HEK293 (cell line): ENCODE results near the gene ARHGAP24.

Experiments used
- CTCF ChIA-PET: fragments of 350-600 bp; formaldehyde crosslinking; extraction: SDS; loops from one replicate; lab custom pipeline; 2021; ENCODE audit warnings: antibody characterized with exemption; lab: Yijun Ruan, JAX
- POLR2A ChIA-PET: fragments of 300-600 bp; formaldehyde crosslinking; extraction: SDS; loops from one replicate; lab custom pipeline; 2020; ENCODE audit warnings: antibody characterized with exemption, inconsistent platforms; lab: Yijun Ruan, JAX
- H3K27ac ChIP-seq: fragments of 200-500 bp; sonication (Bioruptor generic); 2 replicates; pipeline ENCODE4 v1.5.1; 2014; ENCODE audit warnings: low read depth, low read length, control low read depth, inconsistent platforms; ENCODE audit errors: extremely low read depth
- H3K36me3 ChIP-seq, 2 experiments: fragments of 200-500 bp in 1 of 2; sonication (Bioruptor generic) in 1 of 2; 1 replicate in 1 of 2; 2 replicates in 1 of 2; pipeline ENCODE4 v1.5.1; 2014 to 2017; ENCODE audit warnings: inconsistent platforms in 2 of 2, low read length in 2 of 2; ENCODE audit not compliant: control insufficient read depth in 2 of 2, insufficient read depth in 1 of 2
- H3K4me1 ChIP-seq: fragments of 200-500 bp; sonication (Bioruptor generic); 2 replicates; pipeline ENCODE4 v1.5.1; 2014; ENCODE audit warnings: mild to moderate bottlenecking, low read length, inconsistent platforms; ENCODE audit not compliant: control insufficient read depth, insufficient read depth
- H3K4me3 ChIP-seq: 2 replicates; pipeline ENCODE4 v1.5.1; 2011; ENCODE audit warnings: low read depth, mild to moderate bottlenecking, control low read depth, low read length, moderate library complexity
- H3K9me3 ChIP-seq: fragments of 200-500 bp; sonication (Bioruptor generic); 2 replicates; pipeline ENCODE4 v1.5.1; 2014; ENCODE audit warnings: low read depth, low read length, inconsistent platforms; ENCODE audit not compliant: control insufficient read depth, insufficient read depth
- FEZF1 ChIP-seq: fragments of 450-650 bp; formaldehyde crosslinking; IDR thresholded peaks from 2 replicates; pipeline ENCODE4 v1.5.1; 2016; ENCODE audit warnings: missing biosample characterization, missing genetic modification characterization
- KLF8 ChIP-seq: fragments of 450-650 bp; formaldehyde crosslinking; IDR thresholded peaks from 2 replicates; pipeline ENCODE4 v1.5.1; 2016; ENCODE audit warnings: missing biosample characterization, missing genetic modification characterization
- ZBTB8A ChIP-seq: fragments of 450-650 bp; formaldehyde crosslinking; IDR thresholded peaks from 2 replicates; pipeline ENCODE4 v1.5.1; 2016; ENCODE audit warnings: missing biosample characterization, missing genetic modification characterization
- ZEB2 ChIP-seq: fragments of 450-650 bp; formaldehyde crosslinking; IDR thresholded peaks from 2 replicates; pipeline ENCODE4 v1.5.1; 2016; ENCODE audit warnings: missing biosample characterization, missing genetic modification characterization
- ZNF133 ChIP-seq: fragments of 450-650 bp; formaldehyde crosslinking; IDR thresholded peaks from 2 replicates; pipeline ENCODE4 v1.5.1; 2016; ENCODE audit warnings: missing biosample characterization, missing genetic modification characterization
- ZNF155 ChIP-seq: fragments of 450-650 bp; formaldehyde crosslinking; IDR thresholded peaks from 2 replicates; pipeline ENCODE4 v1.5.1; 2016; ENCODE audit warnings: missing biosample characterization, missing genetic modification characterization
- ZNF169 ChIP-seq: fragments of 450-650 bp; formaldehyde crosslinking; IDR thresholded peaks from 2 replicates; pipeline ENCODE4 v1.5.1; 2016; ENCODE audit warnings: missing biosample characterization, missing genetic modification characterization
- ZNF202 ChIP-seq: fragments of 450-650 bp; formaldehyde crosslinking; IDR thresholded peaks from 2 replicates; pipeline ENCODE4 v1.5.1; 2016; ENCODE audit warnings: missing biosample characterization, missing genetic modification characterization, borderline replicate concordance
- ZNF221 ChIP-seq: fragments of 450-650 bp; formaldehyde crosslinking; IDR thresholded peaks from 2 replicates; pipeline ENCODE4 v1.5.1; 2017; ENCODE audit warnings: missing biosample characterization, missing genetic modification characterization, borderline replicate concordance
- ZNF248 ChIP-seq: fragments of 450-650 bp; formaldehyde crosslinking; IDR thresholded peaks from 2 replicates; pipeline ENCODE4 v1.5.1; 2017; ENCODE audit warnings: missing biosample characterization, missing genetic modification characterization
- ZNF394 ChIP-seq: fragments of 450-650 bp; formaldehyde crosslinking; IDR thresholded peaks from 2 replicates; pipeline ENCODE4 v1.5.1; 2016; ENCODE audit warnings: missing biosample characterization, missing genetic modification characterization, mild to moderate bottlenecking, moderate library complexity, borderline replicate concordance
- ZNF529 ChIP-seq: fragments of 450-650 bp; formaldehyde crosslinking; IDR thresholded peaks from 2 replicates; pipeline ENCODE4 v1.5.1; 2017; ENCODE audit warnings: missing genetic modification characterization, missing biosample characterization; ENCODE audit not compliant: insufficient replicate concordance
- ZNF544 ChIP-seq: fragments of 450-650 bp; formaldehyde crosslinking; IDR thresholded peaks from 2 replicates; pipeline ENCODE4 v1.5.0; 2017; ENCODE audit warnings: missing biosample characterization, missing genetic modification characterization
- ZNF596 ChIP-seq: fragments of 450-650 bp; IDR thresholded peaks from 2 replicates; pipeline ENCODE4 v1.5.0; 2018; ENCODE audit warnings: missing biosample characterization, mild to moderate bottlenecking, missing genetic modification characterization, moderate library complexity
- ZNF600 ChIP-seq: fragments of 450-650 bp; formaldehyde crosslinking; IDR thresholded peaks from 2 replicates; pipeline ENCODE4 v1.5.1; 2016; ENCODE audit warnings: missing biosample characterization, missing genetic modification characterization
- ZNF610 ChIP-seq: fragments of 450-650 bp; formaldehyde crosslinking; IDR thresholded peaks from 2 replicates; pipeline ENCODE4 v1.5.1; 2016; ENCODE audit warnings: missing biosample characterization, missing genetic modification characterization, borderline replicate concordance
- TF ChIP-seq, protein P1 (sequence below): fragments of 450-650 bp; formaldehyde crosslinking; IDR thresholded peaks from 2 replicates; pipeline ENCODE4 v1.5.1; 2016; ENCODE audit warnings: missing biosample characterization, missing genetic modification characterization
- TF ChIP-seq, protein P2 (sequence below): fragments of 450-650 bp; formaldehyde crosslinking; IDR thresholded peaks from 2 replicates; pipeline ENCODE4; 2016; ENCODE audit warnings: missing biosample characterization, missing genetic modification characterization
- TF ChIP-seq, protein P3 (sequence below): fragments of 450-650 bp; formaldehyde crosslinking; IDR thresholded peaks from 2 replicates; pipeline ENCODE4 v1.5.1; 2016; ENCODE audit warnings: missing biosample characterization, missing genetic modification characterization
- TF ChIP-seq, protein P4 (sequence below): fragments of 450-650 bp; IDR thresholded peaks from 2 replicates; pipeline ENCODE4 v1.5.1; 2018; ENCODE audit warnings: missing biosample characterization, missing genetic modification characterization
- TF ChIP-seq, protein P5 (sequence below): fragments of 450-650 bp; formaldehyde crosslinking; IDR thresholded peaks from 2 replicates; pipeline ENCODE4 v1.5.1; 2017; ENCODE audit warnings: missing biosample characterization, missing genetic modification characterization

Gene ARHGAP24

DNA sequence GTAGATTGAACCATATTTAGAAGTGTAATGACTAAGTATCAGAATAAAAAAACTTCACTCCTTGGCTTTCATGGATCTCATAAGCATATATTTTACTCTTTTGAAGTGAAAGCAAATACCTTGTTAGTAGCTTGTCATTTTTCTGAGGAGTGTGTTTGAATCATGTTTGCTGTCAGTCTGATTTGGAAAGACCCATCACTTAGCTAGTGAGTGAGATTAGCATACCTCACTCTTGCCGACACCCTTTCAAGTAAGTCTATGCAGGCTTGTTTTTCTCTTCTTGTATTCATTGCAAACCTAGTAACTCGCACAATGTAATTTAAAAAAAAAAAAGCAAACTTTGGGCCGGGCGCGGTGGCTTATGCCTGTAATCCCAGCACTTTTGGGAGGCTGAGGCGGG is 360.0 kb downstream of the ARHGAP24 start:
- H3K4me1 ChIP-seq: no peaks in the 10 kb centered on the region
- TF ChIP-seq ZNF169 (tag by site-specific recombination) (no peak), ZNF133 (tag by site-specific recombination) (no peak), ZBTB8A (tag by site-specific recombination) (no peak), ZNF394 (tag by site-specific recombination) (no peak), ZNF221 (no peak)
- TF ChIP-seq, protein P1, sequence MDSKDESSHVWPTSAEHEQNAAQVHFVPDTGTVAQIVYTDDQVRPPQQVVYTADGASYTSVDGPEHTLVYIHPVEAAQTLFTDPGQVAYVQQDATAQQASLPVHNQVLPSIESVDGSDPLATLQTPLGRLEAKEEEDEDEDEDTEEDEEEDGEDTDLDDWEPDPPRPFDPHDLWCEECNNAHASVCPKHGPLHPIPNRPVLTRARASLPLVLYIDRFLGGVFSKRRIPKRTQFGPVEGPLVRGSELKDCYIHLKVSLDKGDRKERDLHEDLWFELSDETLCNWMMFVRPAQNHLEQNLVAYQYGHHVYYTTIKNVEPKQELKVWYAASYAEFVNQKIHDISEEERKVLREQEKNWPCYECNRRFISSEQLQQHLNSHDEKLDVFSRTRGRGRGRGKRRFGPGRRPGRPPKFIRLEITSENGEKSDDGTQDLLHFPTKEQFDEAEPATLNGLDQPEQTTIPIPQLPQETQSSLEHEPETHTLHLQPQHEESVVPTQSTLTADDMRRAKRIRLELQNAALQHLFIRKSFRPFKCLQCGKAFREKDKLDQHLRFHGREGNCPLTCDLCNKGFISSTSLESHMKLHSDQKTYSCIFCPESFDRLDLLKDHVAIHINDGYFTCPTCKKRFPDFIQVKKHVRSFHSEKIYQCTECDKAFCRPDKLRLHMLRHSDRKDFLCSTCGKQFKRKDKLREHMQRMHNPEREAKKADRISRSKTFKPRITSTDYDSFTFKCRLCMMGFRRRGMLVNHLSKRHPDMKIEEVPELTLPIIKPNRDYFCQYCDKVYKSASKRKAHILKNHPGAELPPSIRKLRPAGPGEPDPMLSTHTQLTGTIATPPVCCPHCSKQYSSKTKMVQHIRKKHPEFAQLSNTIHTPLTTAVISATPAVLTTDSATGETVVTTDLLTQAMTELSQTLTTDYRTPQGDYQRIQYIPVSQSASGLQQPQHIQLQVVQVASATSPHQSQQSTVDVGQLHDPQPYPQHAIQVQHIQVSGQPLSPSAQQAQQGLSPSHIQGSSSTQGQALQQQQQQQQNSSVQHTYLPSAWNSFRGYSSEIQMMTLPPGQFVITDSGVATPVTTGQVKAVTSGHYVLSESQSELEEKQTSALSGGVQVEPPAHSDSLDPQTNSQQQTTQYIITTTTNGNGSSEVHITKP: no peak
- TF ChIP-seq, protein P2, sequence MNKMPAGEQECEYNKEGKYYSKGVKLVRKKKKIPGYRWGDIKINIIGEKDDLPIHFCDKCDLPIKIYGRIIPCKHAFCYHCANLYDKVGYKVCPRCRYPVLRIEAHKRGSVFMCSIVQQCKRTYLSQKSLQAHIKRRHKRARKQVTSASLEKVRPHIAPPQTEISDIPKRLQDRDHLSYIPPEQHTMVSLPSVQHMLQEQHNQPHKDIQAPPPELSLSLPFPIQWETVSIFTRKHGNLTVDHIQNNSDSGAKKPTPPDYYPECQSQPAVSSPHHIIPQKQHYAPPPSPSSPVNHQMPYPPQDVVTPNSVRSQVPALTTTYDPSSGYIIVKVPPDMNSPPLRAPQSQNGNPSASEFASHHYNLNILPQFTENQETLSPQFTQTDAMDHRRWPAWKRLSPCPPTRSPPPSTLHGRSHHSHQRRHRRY (tag by site-specific recombination): no peak
- TF ChIP-seq, protein P3, sequence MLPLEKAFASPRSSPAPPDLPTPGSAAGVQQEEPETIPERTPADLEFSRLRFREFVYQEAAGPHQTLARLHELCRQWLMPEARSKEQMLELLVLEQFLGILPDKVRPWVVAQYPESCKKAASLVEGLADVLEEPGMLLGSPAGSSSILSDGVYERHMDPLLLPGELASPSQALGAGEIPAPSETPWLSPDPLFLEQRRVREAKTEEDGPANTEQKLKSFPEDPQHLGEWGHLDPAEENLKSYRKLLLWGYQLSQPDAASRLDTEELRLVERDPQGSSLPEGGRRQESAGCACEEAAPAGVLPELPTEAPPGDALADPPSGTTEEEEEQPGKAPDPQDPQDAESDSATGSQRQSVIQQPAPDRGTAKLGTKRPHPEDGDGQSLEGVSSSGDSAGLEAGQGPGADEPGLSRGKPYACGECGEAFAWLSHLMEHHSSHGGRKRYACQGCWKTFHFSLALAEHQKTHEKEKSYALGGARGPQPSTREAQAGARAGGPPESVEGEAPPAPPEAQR (tag by site-specific recombination): no peak
- POLR2A ChIA-PET: no interaction called here
- no peak overlapping the region for H3K4me3 ChIP-seq
- no peak overlapping the region for H3K27ac ChIP-seq
- CTCF ChIA-PET: no interaction called here
- no peaks in the 10 kb centered on the region for H3K9me3 ChIP-seq
- no peaks in the 10 kb centered on the region for H3K36me3 ChIP-seq

DNA sequence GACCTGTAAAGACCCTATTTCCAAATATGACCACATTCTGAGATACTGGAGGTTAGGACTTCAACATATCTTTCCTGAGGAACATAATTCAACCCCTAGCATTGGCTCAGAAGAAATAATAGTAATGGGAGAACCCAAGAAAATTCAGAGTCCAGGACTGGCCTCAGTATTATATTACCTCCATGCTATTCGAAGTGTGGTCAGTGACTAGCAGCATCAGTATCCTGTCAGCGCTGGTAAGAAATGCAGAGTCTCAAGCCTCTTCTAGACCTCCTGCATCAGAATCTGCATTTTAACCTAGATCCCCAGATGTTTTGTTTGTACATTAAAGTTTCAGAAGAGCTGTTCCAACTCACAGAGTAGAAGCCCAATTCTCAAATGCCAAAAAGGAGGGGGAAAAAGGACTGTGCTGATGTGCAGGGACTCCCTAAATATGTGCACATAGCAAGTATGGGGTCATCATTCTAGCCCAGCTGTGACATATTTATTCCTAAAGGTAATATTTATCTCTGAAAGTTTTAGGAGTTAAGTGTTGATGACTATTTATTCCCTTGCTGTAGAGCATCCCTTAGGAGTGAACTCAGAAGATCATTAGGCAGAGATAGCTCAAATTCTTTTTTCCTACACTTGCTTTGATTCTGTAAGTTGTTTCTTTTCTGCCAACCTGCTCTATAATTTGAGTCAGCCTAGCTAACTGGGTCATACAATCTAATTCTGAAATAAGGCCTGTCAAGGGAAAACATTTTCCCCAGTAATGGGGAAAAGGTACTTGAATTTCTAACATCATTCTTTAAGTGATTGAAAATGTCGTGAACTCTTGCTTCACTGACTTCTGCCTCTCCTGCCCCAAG is 361.9 kb downstream of the ARHGAP24 start:
- no peak overlapping the region for H3K4me3 ChIP-seq
- TF ChIP-seq FEZF1 (tag by site-specific recombination) (no peak), ZNF248 (tag by site-specific recombination) (no peak), ZNF202 (tag by site-specific recombination) (no peak), ZNF133 (tag by site-specific recombination) (no peak), ZNF529 (no peak), ZNF610 (no peak), ZNF600 (tag by site-specific recombination) (no peak), ZNF155 (tag by site-specific recombination) (no peak), ZNF596 (no peak), KLF8 (tag by site-specific recombination) (no peak), ZEB2 (tag by site-specific recombination) (no peak), ZNF544 (tag by site-specific recombination) (no peak)
- TF ChIP-seq, protein P4, sequence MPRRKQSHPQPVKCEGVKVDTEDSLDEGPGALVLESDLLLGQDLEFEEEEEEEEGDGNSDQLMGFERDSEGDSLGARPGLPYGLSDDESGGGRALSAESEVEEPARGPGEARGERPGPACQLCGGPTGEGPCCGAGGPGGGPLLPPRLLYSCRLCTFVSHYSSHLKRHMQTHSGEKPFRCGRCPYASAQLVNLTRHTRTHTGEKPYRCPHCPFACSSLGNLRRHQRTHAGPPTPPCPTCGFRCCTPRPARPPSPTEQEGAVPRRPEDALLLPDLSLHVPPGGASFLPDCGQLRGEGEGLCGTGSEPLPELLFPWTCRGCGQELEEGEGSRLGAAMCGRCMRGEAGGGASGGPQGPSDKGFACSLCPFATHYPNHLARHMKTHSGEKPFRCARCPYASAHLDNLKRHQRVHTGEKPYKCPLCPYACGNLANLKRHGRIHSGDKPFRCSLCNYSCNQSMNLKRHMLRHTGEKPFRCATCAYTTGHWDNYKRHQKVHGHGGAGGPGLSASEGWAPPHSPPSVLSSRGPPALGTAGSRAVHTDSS (tag by site-specific recombination): no peak
- TF ChIP-seq, protein P5, sequence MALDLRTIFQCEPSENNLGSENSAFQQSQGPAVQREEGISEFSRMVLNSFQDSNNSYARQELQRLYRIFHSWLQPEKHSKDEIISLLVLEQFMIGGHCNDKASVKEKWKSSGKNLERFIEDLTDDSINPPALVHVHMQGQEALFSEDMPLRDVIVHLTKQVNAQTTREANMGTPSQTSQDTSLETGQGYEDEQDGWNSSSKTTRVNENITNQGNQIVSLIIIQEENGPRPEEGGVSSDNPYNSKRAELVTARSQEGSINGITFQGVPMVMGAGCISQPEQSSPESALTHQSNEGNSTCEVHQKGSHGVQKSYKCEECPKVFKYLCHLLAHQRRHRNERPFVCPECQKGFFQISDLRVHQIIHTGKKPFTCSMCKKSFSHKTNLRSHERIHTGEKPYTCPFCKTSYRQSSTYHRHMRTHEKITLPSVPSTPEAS (tag by site-specific recombination): no peak
- CTCF ChIA-PET: interaction anchor here (0.7 kb wide), 1 partner anchor 70 kb away, joined by 3 read pairs; no protein-coding TSS in a partner anchor
- POLR2A ChIA-PET: no interaction called here
- H3K4me1 ChIP-seq: no peaks in the 10 kb centered on the region
- no peaks in the 10 kb centered on the region for H3K36me3 ChIP-seq
- H3K27ac ChIP-seq: no peak overlapping the region
- no peaks in the 10 kb centered on the region for H3K9me3 ChIP-seq
